Calu3 (cell line): ENCODE data around the gene SLC37A2. TPM values are rescaled to one million over a fixed set of nuclear protein-coding genes. Genes with fewer than 3 reads are reported as not detected.

ENCODE experiments used
- BruUV-seq: library from RNA; stranded (reverse); fragments of 400-500 nt; replicated peaks from 2 replicates; lab custom pipeline; 2021; lab: Mats Ljungman, UMichigan
- CTCF ChIA-PET: fragments of 300-600 bp; sonication (Branson Sonifier 250); formaldehyde crosslinking; loops from one replicate; lab custom pipeline; 2022; ENCODE audit warnings: antibody characterized with exemption; lab: Charles Lee
- DNase-seq: peaks from one replicate; pipeline ENCODE4 v3.0.0; 2022
- H3K27ac Mint-ChIP-seq: one replicate; pipeline ENCODE4 v1.8.0; 2022; ENCODE audit warnings: mixed read lengths; ENCODE audit not compliant: unreplicated experiment
- H3K27me3 Mint-ChIP-seq: one replicate; pipeline ENCODE4 v1.8.0; 2022; ENCODE audit warnings: mixed read lengths; ENCODE audit not compliant: unreplicated experiment
- H3K36me3 Mint-ChIP-seq: one replicate; pipeline ENCODE4 v1.8.0; 2022; ENCODE audit warnings: mild to moderate bottlenecking, moderate library complexity, mixed read lengths; ENCODE audit not compliant: insufficient read depth, unreplicated experiment
- H3K4me1 Mint-ChIP-seq: one replicate; pipeline ENCODE4 v1.8.0; 2022; ENCODE audit warnings: mild to moderate bottlenecking, low read depth, mixed read lengths; ENCODE audit not compliant: unreplicated experiment
- H3K4me3 Mint-ChIP-seq: one replicate; pipeline ENCODE4 v1.8.0; 2022; ENCODE audit warnings: mild to moderate bottlenecking, low read depth, moderate library complexity, mixed read lengths; ENCODE audit not compliant: unreplicated experiment
- H3K9me3 Mint-ChIP-seq: one replicate; pipeline ENCODE4 v1.8.0; 2022; ENCODE audit warnings: low read depth, mixed read lengths; ENCODE audit not compliant: unreplicated experiment
- CTCF ChIP-seq: fragments of 200-600 bp; IDR thresholded peaks from one replicate; pipeline ENCODE4 v1.8.0; 2022; ENCODE audit warnings: antibody characterized with exemption; ENCODE audit not compliant: unreplicated experiment
- intact Hi-C: fragments of 100-400 bp; cut with micrococcal nuclease; formaldehyde crosslinking; loops from one replicate; pipeline ENCODE4 v1.10.0; 2022; ENCODE audit not compliant: unreplicated experiment
- total RNA-seq: library from RNA; stranded (reverse); gene quantifications from 2 replicates; pipeline ENCODE4 v1.2.3, GENCODE V29; 2022

SLC37A2 gene
- total RNA-seq, 1 experiment from 2014 or later, result 2.5 TPM

- DNase-seq, result peak; percentile 92
- Mint-ChIP-seq H3K4me3 (peak within 1 kb of the TSS; percentile 84), H3K4me1 (no peaks in the 10 kb centered on the region), H3K36me3 (peaks cover 13% of the 10 kb centered on the region), H3K27ac (peak within 1 kb of the TSS; percentile 90), H3K27me3 (no peaks in the 10 kb centered on the region), H3K9me3 (no peaks in the 10 kb centered on the region)
- intact Hi-C loops, result no loop called here
- TF ChIP-seq CTCF, result no peak
- CTCF ChIA-PET, result interaction anchor here (1.5 kb wide), 1 partner anchor 11 kb away, joined by 4 read pairs; no protein-coding TSS in a partner anchor
- BruUV-seq, result no TSS peak
Observed at GRCh38 chr11:125111343-125112207, 48.5 kb downstream of the SLC37A2 start, which contains the start of gene TMEM218. TMEM218 (minus strand) TSS chr11:125111626; CDS start chr11:125102241, 9,385 bp downstream.

GRCh38 chr11:125112208-125112604 is 49.1 kb downstream of the SLC37A2 start:
- intact Hi-C loops, result no loop called here
- no TSS peak for BruUV-seq
- Mint-ChIP-seq H3K4me1 (no peaks in the 10 kb centered on the region), H3K4me3 (peak overlapping the region; percentile 84), H3K27ac (no peak overlapping the region), H3K27me3 (peaks cover 5% of the 10 kb centered on the region), H3K36me3 (peaks cover 13% of the 10 kb centered on the region), H3K9me3 (no peaks in the 10 kb centered on the region)
- DNase-seq, result no peak
- CTCF ChIA-PET, result interaction anchor here (1.5 kb wide), 1 partner anchor 12 kb away, joined by 4 read pairs; no protein-coding TSS in a partner anchor
- no peak for TF ChIP-seq CTCF

- intact Hi-C loops, result no loop called here
Observed at GRCh38 chr11:125114518-125114917, 51.4 kb downstream of the SLC37A2 start.

GRCh38 chr11:125117429-125117828 is 54.3 kb downstream of the SLC37A2 start:
- CTCF ChIA-PET, result no interaction called here
- no peaks in the 10 kb centered on the region for H3K36me3 Mint-ChIP-seq
- DNase-seq, result no peak
- no peaks in the 10 kb centered on the region for H3K4me1 Mint-ChIP-seq
- no peak overlapping the region for H3K27ac Mint-ChIP-seq
- peaks cover 43% of the 10 kb centered on the region for H3K27me3 Mint-ChIP-seq
- H3K9me3 Mint-ChIP-seq, result no peaks in the 10 kb centered on the region
- no peak overlapping the region for H3K4me3 Mint-ChIP-seq
- TF ChIP-seq CTCF, result no peak
- intact Hi-C loops, result no loop called here
- no TSS peak for BruUV-seq

More at GRCh38 chr11:125114518-125114917, 51.4 kb downstream of the SLC37A2 start:
- no peak overlapping the region for H3K27ac Mint-ChIP-seq
- CTCF ChIA-PET, result no interaction called here
- peaks cover 13% of the 10 kb centered on the region for H3K36me3 Mint-ChIP-seq
- DNase-seq, result no peak
- H3K4me3 Mint-ChIP-seq, result no peak overlapping the region
- peaks cover 27% of the 10 kb centered on the region for H3K27me3 Mint-ChIP-seq
- TF ChIP-seq CTCF, result no peak
- no TSS peak for BruUV-seq
- H3K9me3 Mint-ChIP-seq, result no peaks in the 10 kb centered on the region
- no peaks in the 10 kb centered on the region for H3K4me1 Mint-ChIP-seq
